CD4-positive, alpha-beta T cell (primary cell): ENCODE results near the gene TMEM140. TPM values are rescaled to one million over a fixed set of nuclear protein-coding genes. Genes with fewer than 3 reads are reported as not detected.
A peak's percentile ranks its signal among the peaks of the same experiment; 100 is the strongest.

Experiments
- ATAC-seq: fragments of 200-7000 bp; cut with Tn5 transposase; one replicate; pipeline ENCODE4 v1.10.0; 2022; ENCODE audit warnings: mild to moderate bottlenecking; ENCODE audit not compliant: poor library complexity
- CTCF ChIA-PET: fragments of 350-600 bp; sonication (Branson Sonifier 250); formaldehyde crosslinking; loops from one replicate; lab custom pipeline; 2021; ENCODE audit warnings: antibody characterized with exemption, inconsistent platforms; lab: Charles Lee
- POLR2A ChIA-PET: fragments of 350-600 bp; sonication (Branson Sonifier 250); formaldehyde crosslinking; loops from one replicate; lab custom pipeline; 2021; ENCODE audit warnings: antibody characterized with exemption, inconsistent platforms; lab: Charles Lee
- DNase-seq, 14 experiments: peaks; one replicate each; pipeline ENCODE4 v3.0.0-alpha.2; 2013 to 2020; ENCODE audit warnings: mixed read lengths in 2 of 14
- H3K27ac ChIP-seq, 2 donors: one replicate each; pipeline versions ENCODE4 v1.5.1 to v1.7.0; 2013; ENCODE audit warnings: low read length in 2 of 2, low read depth in 1 of 2, mild to moderate bottlenecking in 1 of 2
- H3K27me3 ChIP-seq, 2 experiments: 1 replicate in 1 of 2; 2 replicates in 1 of 2; pipeline versions ENCODE4 v1.6.1 to v1.7.0; 2013; ENCODE audit warnings: low read length in 2 of 2, control low read depth in 1 of 2, mild to moderate bottlenecking in 1 of 2, moderate library complexity in 1 of 2; ENCODE audit not compliant: insufficient read depth in 2 of 2, control insufficient read depth in 1 of 2
- H3K36me3 ChIP-seq: one replicate; pipeline ENCODE4 v1.6.1; 2013; ENCODE audit warnings: low read length, control low read depth; ENCODE audit not compliant: insufficient read depth
- H3K4me1 ChIP-seq: one replicate; pipeline ENCODE4 v1.6.1; 2013; ENCODE audit warnings: low read length, control low read depth; ENCODE audit not compliant: insufficient read depth
- H3K4me3 ChIP-seq: one replicate; pipeline ENCODE4 v1.5.1; 2013; ENCODE audit warnings: mild to moderate bottlenecking, low read length, moderate library complexity
- H3K9me3 ChIP-seq, 2 experiments: 1 replicate in 1 of 2; 2 replicates in 1 of 2; pipeline versions ENCODE4 v1.6.1 to v1.7.0; 2013; ENCODE audit warnings: low read length in 2 of 2, mild to moderate bottlenecking in 2 of 2, control low read depth in 1 of 2, moderate library complexity in 1 of 2; ENCODE audit not compliant: control insufficient read depth in 1 of 2, insufficient read depth in 1 of 2
- H3K27ac Mint-ChIP-seq: one replicate; pipeline ENCODE4 v1.8.0; 2020; ENCODE audit warnings: mixed read lengths
- H3K27me3 Mint-ChIP-seq: one replicate; pipeline ENCODE4 v1.8.0; 2021; ENCODE audit warnings: mixed read lengths
- H3K36me3 Mint-ChIP-seq: one replicate; pipeline ENCODE4 v1.8.0; 2021; ENCODE audit warnings: low read depth, mixed read lengths
- H3K4me1 Mint-ChIP-seq: one replicate; pipeline ENCODE4 v1.8.0; 2021; ENCODE audit warnings: low read depth, mixed read lengths
- H3K4me3 Mint-ChIP-seq: one replicate; pipeline ENCODE4 v1.8.0; 2020; ENCODE audit warnings: mild to moderate bottlenecking, mixed read lengths
- H3K9me3 Mint-ChIP-seq: one replicate; pipeline ENCODE4 v1.8.0; 2020; ENCODE audit warnings: mixed read lengths
- CTCF ChIP-seq: fragments of 200-600 bp; IDR thresholded peaks from one replicate; pipeline ENCODE4 v1.8.0; 2022; ENCODE audit warnings: antibody characterized with exemption, mild to moderate bottlenecking
- intact Hi-C, 2 experiments: fragments of 100-400 bp; cut with DNase I in 1 of 2; cut with micrococcal nuclease in 1 of 2; formaldehyde crosslinking; loops; one replicate each; pipeline versions ENCODE4 v1.15.1 to v1.9.0; 2023 to 2025; cut with DNase I, micrococcal nuclease
- total RNA-seq, 174 experiments: library from RNA in 2 of 174; stranded (reverse) in 2 of 174; gene quantifications; one replicate each; pipeline ENCODE4 v1.2.3 and lab custom pipeline; 2021 to 2026

The TMEM140 gene
- total RNA-seq, 2 experiments from 2014 or later = 27.7 to 32.2 TPM

- no peak for DNase-seq
- H3K27me3 Mint-ChIP-seq = no peaks in the 10 kb centered on the region
- Histone ChIP-seq H3K9me3 (no peaks in the 10 kb centered on the region), H3K4me1 (peaks cover 47% of the 10 kb centered on the region), H3K4me3 (no peak overlapping the region), H3K36me3 (peaks cover 46% of the 10 kb centered on the region), H3K27me3 (no peaks in the 10 kb centered on the region), H3K27ac (peak overlapping the region; percentile 94)
- H3K27ac Mint-ChIP-seq = peak overlapping the region; percentile 94
- ChIA-PET CTCF (interaction anchor here (0.8 to 3.8 kb wide), 6 partner anchors 8 to 536 kb away, joined by 3 to 53 read pairs (median 11); partner anchors contain the start of genes AGBL3 and TMEM140), POLR2A (interaction anchor here (0.8 to 4.2 kb wide), 10 partner anchors 8 to 522 kb away, joined by 3 to 111 read pairs (median 6); partner anchors contain the start of genes AGBL3, BPGM, TMEM140 and WDR91)
- ATAC-seq = no peak
- H3K9me3 Mint-ChIP-seq = no peaks in the 10 kb centered on the region
- peaks cover 63% of the 10 kb centered on the region for H3K36me3 Mint-ChIP-seq
- intact Hi-C loops = loop anchor here (2.0 to 10.0 kb wide), 6 partner anchors 44 to 714 kb away; partner anchors contain the start of genes WDR91 (in 2 of the 2), AGBL3 (in 1 of the 2), AKR1B1 (in 1 of the 2) and BPGM (in 1 of the 2)
- H3K4me3 Mint-ChIP-seq = peak overlapping the region; percentile 91
- no peak for TF ChIP-seq CTCF
- peaks cover 48% of the 10 kb centered on the region for H3K4me1 Mint-ChIP-seq
These were observed 20.7 kb downstream of the TMEM140 start for GRCh38 chr7:135168489-135169140.

GRCh38 chr7:135169141-135169963, 21.5 kb downstream of the TMEM140 start:
- DNase-seq = peak in 12 of 14 experiments; percentile 33 to 80 (median 56)
- peak; percentile 31 for ATAC-seq
- Mint-ChIP-seq H3K27ac (peak overlapping the region; percentile 94), H3K4me3 (peak overlapping the region; percentile 91), H3K9me3 (no peaks in the 10 kb centered on the region), H3K4me1 (peaks cover 48% of the 10 kb centered on the region), H3K27me3 (no peaks in the 10 kb centered on the region), H3K36me3 (peaks cover 56% of the 10 kb centered on the region)
- peak overlapping the region; percentile 82 for H3K4me3 ChIP-seq
- intact Hi-C loops = loop anchor here (2.0 to 10.0 kb wide), 6 partner anchors 43 to 715 kb away; partner anchors contain the start of genes WDR91 (in 2 of the 2), AGBL3 (in 1 of the 2), AKR1B1 (in 1 of the 2) and BPGM (in 1 of the 2)
- peaks cover 47% of the 10 kb centered on the region for H3K4me1 ChIP-seq
- CTCF ChIA-PET = interaction anchor here (0.5 to 3.8 kb wide), 9 partner anchors 9 to 536 kb away, joined by 3 to 53 read pairs (median 5); partner anchors contain the start of genes AGBL3 and TMEM140
- no peaks in the 10 kb centered on the region for H3K9me3 ChIP-seq
- peaks cover 42% of the 10 kb centered on the region for H3K36me3 ChIP-seq
- H3K27me3 ChIP-seq = no peaks in the 10 kb centered on the region
- TF ChIP-seq CTCF = no peak
- POLR2A ChIA-PET = interaction anchor here (0.8 to 4.2 kb wide), 12 partner anchors 9 to 523 kb away, joined by 3 to 111 read pairs (median 4); partner anchors contain the start of genes AGBL3, BPGM, TMEM140 and WDR91
- peak overlapping the region; percentile 94 for H3K27ac ChIP-seq

- intact Hi-C loops = loop anchor here (1.0 to 10.0 kb wide), 9 partner anchors 22 to 715 kb away; partner anchors contain the start of genes AGBL3 (in 2 of the 2), WDR91 (in 2 of the 2), AKR1B1 (in 1 of the 2) and BPGM (in 1 of the 2)
- peak; percentile 12 for ATAC-seq
- CTCF ChIA-PET = interaction anchor here (1.3 to 3.8 kb wide), 9 partner anchors 10 to 537 kb away, joined by 3 to 53 read pairs (median 8); partner anchors contain the start of genes AGBL3 and TMEM140
These were observed 22.0 kb downstream of the TMEM140 start for GRCh38 chr7:135169964-135170273.

More at GRCh38 chr7:135169964-135170273, 22.0 kb downstream of the TMEM140 start:
- H3K27me3 ChIP-seq = no peaks in the 10 kb centered on the region
- H3K4me1 Mint-ChIP-seq = peaks cover 48% of the 10 kb centered on the region
- H3K27ac ChIP-seq = peak overlapping the region; percentile 94
- TF ChIP-seq CTCF = no peak
- peak overlapping the region; percentile 82 for H3K4me3 ChIP-seq
- H3K27ac Mint-ChIP-seq = peak overlapping the region; percentile 94
- peak overlapping the region; percentile 91 for H3K4me3 Mint-ChIP-seq
- H3K9me3 ChIP-seq = no peaks in the 10 kb centered on the region
- no peaks in the 10 kb centered on the region for H3K9me3 Mint-ChIP-seq
- H3K36me3 Mint-ChIP-seq = peaks cover 50% of the 10 kb centered on the region
- DNase-seq = peak in 2 of 14 experiments; percentile 48 to 66
- POLR2A ChIA-PET = interaction anchor here (0.6 to 4.2 kb wide), 16 partner anchors 10 to 523 kb away, joined by 3 to 111 read pairs (median 4); partner anchors contain the start of genes AGBL3, BPGM, NUP205 and TMEM140
- H3K36me3 ChIP-seq = peaks cover 36% of the 10 kb centered on the region
- peaks cover 47% of the 10 kb centered on the region for H3K4me1 ChIP-seq
- H3K27me3 Mint-ChIP-seq = no peaks in the 10 kb centered on the region
